HL-60 (cell line): Measurements from ENCODE around the gene AIPL1.

Experiments
- DNase-seq, 2 experiments: peaks; one replicate each; pipeline ENCODE4 v3.0.0-alpha.2; 2010 to 2020; ENCODE audit warnings: low read depth in 1 of 2, low spot score in 1 of 2
- H3K27ac ChIP-seq: fragments of 250-450 bp; sonication (Bioruptor Pico); replicated peaks from 2 replicates; pipeline ENCODE4 v1.5.1; 2020; ENCODE audit warnings: mild to moderate bottlenecking, moderate library complexity
- H3K27me3 ChIP-seq: fragments of 250-450 bp; sonication (Bioruptor Pico); 2 replicates; pipeline ENCODE4 v1.5.1; 2021; ENCODE audit warnings: mild to moderate bottlenecking, moderate library complexity; ENCODE audit not compliant: insufficient read depth, poor library complexity, severe bottlenecking
- H3K4me3 ChIP-seq: replicated peaks from 2 replicates; pipeline ENCODE4 v1.5.1; 2011; ENCODE audit warnings: mild to moderate bottlenecking, control low read depth, low read length; ENCODE audit not compliant: insufficient read depth
- CTCF ChIP-seq: IDR thresholded peaks from one replicate; pipeline ENCODE4 v1.5.1; 2011; ENCODE audit warnings: low read length, control low read depth, inconsistent platforms; ENCODE audit not compliant: insufficient read depth
- GABPA ChIP-seq: IDR thresholded peaks from 2 replicates; pipeline ENCODE4 v1.6.1; 2012; ENCODE audit warnings: low read depth
- POLR2AphosphoS5 ChIP-seq: IDR thresholded peaks from 2 replicates; pipeline ENCODE4 v1.6.1; 2012; ENCODE audit warnings: low read depth
- REST ChIP-seq: IDR thresholded peaks from 2 replicates; pipeline ENCODE4 v1.6.1; 2012; ENCODE audit warnings: low read depth; ENCODE audit not compliant: insufficient replicate concordance
- SPI1 ChIP-seq: IDR thresholded peaks from 2 replicates; pipeline ENCODE4 v1.6.1; 2012; ENCODE audit warnings: low read depth, mild to moderate bottlenecking, borderline replicate concordance

The AIPL1 gene

GRCh38 chr17:6430769-6431168, 4.2 kb downstream of the AIPL1 start:
- H3K27ac ChIP-seq, result no peak overlapping the region
- no peaks in the 10 kb centered on the region for H3K27me3 ChIP-seq
- no peak for DNase-seq
- TF ChIP-seq CTCF (no peak), POLR2AphosphoS5 (no peak), REST (no peak), SPI1 (no peak), GABPA (no peak)
- H3K4me3 ChIP-seq, result no peak overlapping the region

- DNase-seq, result no peak
- Histone ChIP-seq H3K27ac (no peak overlapping the region), H3K4me3 (no peak overlapping the region), H3K27me3 (no peaks in the 10 kb centered on the region)
- TF ChIP-seq SPI1 (no peak), CTCF (no peak), POLR2AphosphoS5 (no peak), GABPA (no peak), REST (no peak)
Measured at GRCh38 chr17:6429266-6429665, 5.7 kb downstream of the AIPL1 start.

- TF ChIP-seq POLR2AphosphoS5 (no peak), CTCF (no peak), GABPA (no peak), SPI1 (no peak), REST (no peak)
- H3K27ac ChIP-seq, result no peak overlapping the region
- no peak for DNase-seq
- H3K4me3 ChIP-seq, result no peak overlapping the region
- no peaks in the 10 kb centered on the region for H3K27me3 ChIP-seq
Measured at GRCh38 chr17:6428207-6428965, 6.5 kb downstream of the AIPL1 start.
